Astrocyte (in vitro differentiated cells and primary cell): ENCODE measurements around the gene PLA2G6. TPM values are rescaled to one million over a fixed set of nuclear protein-coding genes. Genes with fewer than 3 reads are reported as not detected.

ENCODE experiments used
- DNase-seq: peaks from one replicate; pipeline ENCODE4 v3.0.0-alpha.2; 2010; ENCODE audit warnings: low read depth
- FAIRE-seq: peaks from 2 replicates; lab custom pipeline; 2011; peaks lifted over from hg19 to GRCh38; lab: Jason Lieb, UNC
- H2AFZ ChIP-seq: 2 replicates; pipeline ENCODE4 v1.6.0; 2012; ENCODE audit warnings: low read depth, low read length, inconsistent platforms
- H3K27ac ChIP-seq: 2 replicates; pipeline ENCODE4 v1.5.1; 2011; ENCODE audit warnings: low read depth, low read length, inconsistent platforms
- H3K27me3 ChIP-seq: 2 replicates; pipeline ENCODE4 v1.6.0; 2011; ENCODE audit warnings: low read length, inconsistent platforms; ENCODE audit not compliant: insufficient read depth
- H3K36me3 ChIP-seq: 2 replicates; pipeline ENCODE4 v1.5.1; 2011; ENCODE audit warnings: low read length, inconsistent platforms; ENCODE audit not compliant: insufficient read depth
- H3K4me1 ChIP-seq: 2 replicates; pipeline ENCODE4 v1.5.1; 2011; ENCODE audit warnings: low read length, inconsistent platforms; ENCODE audit not compliant: insufficient read depth
- H3K4me2 ChIP-seq: 2 replicates; pipeline ENCODE4 v1.6.0; 2012; ENCODE audit warnings: low read length, inconsistent platforms
- H3K4me3 ChIP-seq: 2 replicates; pipeline ENCODE4 v1.5.1; 2011; ENCODE audit warnings: low read depth, mild to moderate bottlenecking, low read length, inconsistent platforms; ENCODE audit not compliant: insufficient read depth
- H3K79me2 ChIP-seq: 2 replicates; pipeline ENCODE4 v1.6.0; 2012; ENCODE audit warnings: mild to moderate bottlenecking, low read length, inconsistent platforms; ENCODE audit not compliant: insufficient read depth
- H3K9ac ChIP-seq: 2 replicates; pipeline ENCODE4 v1.6.0; 2012; ENCODE audit warnings: mild to moderate bottlenecking, low read length, inconsistent platforms
- H3K9me3 ChIP-seq: 2 replicates; pipeline ENCODE4 v1.5.1; 2012; ENCODE audit warnings: low read depth, mild to moderate bottlenecking, low read length, inconsistent platforms; ENCODE audit not compliant: insufficient read depth
- H4K20me1 ChIP-seq: 2 replicates; pipeline ENCODE4 v1.6.0; 2012; ENCODE audit warnings: low read length, inconsistent platforms; ENCODE audit not compliant: insufficient read depth
- H3K27ac Mint-ChIP-seq: one replicate; pipeline ENCODE4 v1.8.0; 2021; ENCODE audit warnings: mild to moderate bottlenecking, mixed read lengths; ENCODE audit not compliant: unreplicated experiment
- H3K27me3 Mint-ChIP-seq: one replicate; pipeline ENCODE4 v1.8.0; 2021; ENCODE audit warnings: low read depth, mixed read lengths; ENCODE audit not compliant: unreplicated experiment
- H3K36me3 Mint-ChIP-seq: one replicate; pipeline ENCODE4 v1.8.0; 2021; ENCODE audit warnings: low read depth, mixed read lengths; ENCODE audit not compliant: unreplicated experiment
- H3K4me1 Mint-ChIP-seq: one replicate; pipeline ENCODE4 v1.8.0; 2021; ENCODE audit warnings: low read depth, mixed read lengths; ENCODE audit not compliant: unreplicated experiment
- H3K4me3 Mint-ChIP-seq: one replicate; pipeline ENCODE4 v1.8.0; 2021; ENCODE audit warnings: mild to moderate bottlenecking, moderate library complexity, mixed read lengths; ENCODE audit not compliant: unreplicated experiment
- H3K9me3 Mint-ChIP-seq: one replicate; pipeline ENCODE4 v1.8.0; 2021; ENCODE audit warnings: mild to moderate bottlenecking, mixed read lengths; ENCODE audit not compliant: unreplicated experiment
- CTCF ChIP-seq: IDR thresholded peaks from 2 replicates; pipeline ENCODE4 v1.5.1; 2011; ENCODE audit warnings: low read depth, mild to moderate bottlenecking, inconsistent platforms, low read length, moderate library complexity; ENCODE audit not compliant: insufficient read depth
- EZH2 ChIP-seq: IDR thresholded peaks from 2 replicates; pipeline ENCODE4 v1.6.1; 2012; ENCODE audit warnings: mild to moderate bottlenecking, low read length, inconsistent platforms; ENCODE audit not compliant: insufficient read depth
- total RNA-seq: library from RNA; stranded (reverse); gene quantifications from 2 replicates; pipeline ENCODE4 v1.2.1, GENCODE V29; 2021

PLA2G6 gene
- total RNA-seq, 1 donor from 2014 or later = 10.0 TPM

- Mint-ChIP-seq H3K9me3 (no peaks in the 10 kb centered on the region), H3K36me3 (no peaks in the 10 kb centered on the region), H3K4me1 (peaks cover 4% of the 10 kb centered on the region), H3K27ac (no peak overlapping the region), H3K27me3 (peaks cover 6% of the 10 kb centered on the region), H3K4me3 (no peak overlapping the region)
- H3K4me2 ChIP-seq = no peak overlapping the region
- no peaks in the 10 kb centered on the region for H3K27me3 ChIP-seq
- H2AFZ ChIP-seq = no peak overlapping the region
- peaks cover 5% of the 10 kb centered on the region for H3K4me1 ChIP-seq
- no peaks in the 10 kb centered on the region for H3K79me2 ChIP-seq
- H3K9me3 ChIP-seq = no peaks in the 10 kb centered on the region
- no peak overlapping the region for H3K27ac ChIP-seq
- DNase-seq (no peak), FAIRE-seq (no peak)
- no peak overlapping the region for H3K4me3 ChIP-seq
- H3K9ac ChIP-seq = no peak overlapping the region
- no peaks in the 10 kb centered on the region for H4K20me1 ChIP-seq
- TF ChIP-seq EZH2 = no peak
- TF ChIP-seq CTCF = no peak
- H3K36me3 ChIP-seq = no peaks in the 10 kb centered on the region
Measured at GRCh38 chr22:38193580-38193979, 11.9 kb upstream of the PLA2G6 start.

- Histone ChIP-seq H2AFZ (no peak overlapping the region), H3K36me3 (no peaks in the 10 kb centered on the region), H3K4me1 (peaks cover 5% of the 10 kb centered on the region), H3K27me3 (no peaks in the 10 kb centered on the region), H3K79me2 (no peaks in the 10 kb centered on the region), H3K4me2 (no peak overlapping the region), H4K20me1 (no peaks in the 10 kb centered on the region), H3K9ac (no peak overlapping the region), H3K9me3 (no peaks in the 10 kb centered on the region), H3K4me3 (no peak overlapping the region), H3K27ac (no peak overlapping the region)
- Mint-ChIP-seq H3K27me3 (peaks cover 6% of the 10 kb centered on the region), H3K9me3 (no peaks in the 10 kb centered on the region), H3K4me3 (peak overlapping the region; percentile 31), H3K27ac (no peak overlapping the region), H3K4me1 (peaks cover 4% of the 10 kb centered on the region), H3K36me3 (no peaks in the 10 kb centered on the region)
- FAIRE-seq = no peak
- DNase-seq = no peak
- TF ChIP-seq EZH2 (no peak), CTCF (no peak)
Measured at GRCh38 chr22:38192475-38192863, 10.8 kb upstream of the PLA2G6 start.

GRCh38 chr22:38191731-38192474 lies 10.3 kb upstream of the PLA2G6 start:
- peak overlapping the region; percentile 31 for H3K4me3 Mint-ChIP-seq
- H3K9me3 ChIP-seq = no peaks in the 10 kb centered on the region
- H3K27ac ChIP-seq = no peak overlapping the region
- no peak overlapping the region for H3K27ac Mint-ChIP-seq
- no peaks in the 10 kb centered on the region for H3K9me3 Mint-ChIP-seq
- H3K79me2 ChIP-seq = no peaks in the 10 kb centered on the region
- peaks cover 4% of the 10 kb centered on the region for H3K4me1 Mint-ChIP-seq
- H3K4me1 ChIP-seq = peaks cover 5% of the 10 kb centered on the region
- TF ChIP-seq EZH2 = no peak
- no peak for TF ChIP-seq CTCF
- H3K36me3 Mint-ChIP-seq = no peaks in the 10 kb centered on the region
- H3K9ac ChIP-seq = no peak overlapping the region
- H4K20me1 ChIP-seq = no peaks in the 10 kb centered on the region
- H3K4me3 ChIP-seq = no peak overlapping the region
- peak overlapping the region; percentile 0 for H3K4me2 ChIP-seq
- FAIRE-seq (no peak), DNase-seq (no peak)
- H3K27me3 Mint-ChIP-seq = peaks cover 6% of the 10 kb centered on the region
- H3K36me3 ChIP-seq = no peaks in the 10 kb centered on the region
- H2AFZ ChIP-seq = no peak overlapping the region
- no peaks in the 10 kb centered on the region for H3K27me3 ChIP-seq
